Neutrophil (primary cell): ENCODE data around the gene C11orf54.

Source experiments
- H3K27ac ChIP-seq: fragments of 200-600 bp; sonication (generic); 2 replicates; pipeline ENCODE4 v1.5.1; 2016; ENCODE audit warnings: mild to moderate bottlenecking, moderate library complexity
- H3K27me3 ChIP-seq: fragments of 200-600 bp; sonication (generic); 2 replicates; pipeline ENCODE4 v1.6.0; 2016; ENCODE audit warnings: mild to moderate bottlenecking
- H3K36me3 ChIP-seq: fragments of 200-600 bp; sonication (generic); 2 replicates; pipeline ENCODE4 v1.5.1; 2017
- H3K4me1 ChIP-seq, 2 experiments: fragments of 200-600 bp in 1 of 2; sonication (generic) in 1 of 2; 1 replicate in 1 of 2; 2 replicates in 1 of 2; pipeline versions ENCODE4 v1.5.1 to v1.6.1; 2013 to 2016; ENCODE audit warnings: low read depth in 1 of 2, low read length in 1 of 2, mild to moderate bottlenecking in 1 of 2, moderate library complexity in 1 of 2; ENCODE audit not compliant: control insufficient read depth in 1 of 2, insufficient read depth in 1 of 2
- H3K4me3 ChIP-seq, 2 experiments: fragments of 200-600 bp in 1 of 2; sonication (generic) in 1 of 2; 1 replicate in 1 of 2; 2 replicates in 1 of 2; pipeline ENCODE4 v1.5.1; 2013 to 2016; ENCODE audit warnings: low read depth in 1 of 2, low read length in 1 of 2, mild to moderate bottlenecking in 1 of 2, moderate library complexity in 1 of 2
- H3K9me3 ChIP-seq: fragments of 200-600 bp; sonication (generic); 2 replicates; pipeline ENCODE4 v1.5.1; 2016
- CTCF ChIP-seq: fragments of 200-600 bp; sonication (generic); IDR thresholded peaks from 2 replicates; pipeline ENCODE4 v1.5.1; 2016; ENCODE audit warnings: antibody characterized with exemption

Gene C11orf54

GRCh38 chr11:93728792-93729128 is 12.7 kb upstream of the C11orf54 start:
- H3K4me1 ChIP-seq = peaks cover 3 to 11% of the 10 kb centered on the region in 2 experiments
- no peaks in the 10 kb centered on the region for H3K9me3 ChIP-seq
- no peak for TF ChIP-seq CTCF
- H3K4me3 ChIP-seq = no peak overlapping the region
- H3K36me3 ChIP-seq = peaks cover 87% of the 10 kb centered on the region
- peak overlapping the region; percentile 28 for H3K27ac ChIP-seq
- H3K27me3 ChIP-seq = no peaks in the 10 kb centered on the region

- TF ChIP-seq CTCF = no peak
- peaks cover 91% of the 10 kb centered on the region for H3K36me3 ChIP-seq
- no peaks in the 10 kb centered on the region for H3K9me3 ChIP-seq
- H3K4me3 ChIP-seq = no peak overlapping the region
- H3K27ac ChIP-seq = peak overlapping the region; percentile 28
- H3K27me3 ChIP-seq = no peaks in the 10 kb centered on the region
- H3K4me1 ChIP-seq = peaks cover 4 to 12% of the 10 kb centered on the region in 2 experiments
These were observed 12.3 kb upstream of the C11orf54 start for GRCh38 chr11:93729129-93729616.

- Histone ChIP-seq H3K27ac (peak overlapping the region; percentile 26), H3K36me3 (peaks cover 96% of the 10 kb centered on the region), H3K4me1 (peaks cover 4 to 12% of the 10 kb centered on the region in 2 experiments), H3K4me3 (no peak overlapping the region), H3K9me3 (no peaks in the 10 kb centered on the region), H3K27me3 (no peaks in the 10 kb centered on the region)
- TF ChIP-seq CTCF = no peak
These were observed 11.1 kb upstream of the C11orf54 start for GRCh38 chr11:93730108-93731107.

GRCh38 chr11:93732237-93732892 is 9.1 kb upstream of the C11orf54 start:
- Histone ChIP-seq H3K4me3 (no peak overlapping the region), H3K9me3 (no peaks in the 10 kb centered on the region), H3K27ac (peak overlapping the region; percentile 23), H3K4me1 (peaks cover 4 to 12% of the 10 kb centered on the region in 2 experiments), H3K36me3 (peaks cover 100% of the 10 kb centered on the region), H3K27me3 (no peaks in the 10 kb centered on the region)
- TF ChIP-seq CTCF = no peak

GRCh38 chr11:93733474-93733873 is 8.0 kb upstream of the C11orf54 start:
- H3K9me3 ChIP-seq = no peaks in the 10 kb centered on the region
- TF ChIP-seq CTCF = no peak
- H3K27ac ChIP-seq = peak overlapping the region; percentile 59
- peaks cover 100% of the 10 kb centered on the region for H3K36me3 ChIP-seq
- peaks cover 4 to 13% of the 10 kb centered on the region in 2 experiments for H3K4me1 ChIP-seq
- H3K4me3 ChIP-seq = no peak overlapping the region
- H3K27me3 ChIP-seq = no peaks in the 10 kb centered on the region
